G401.6 (cell line): ENCODE data around the gene LCN12.
"Not testable (repeated sequence)": the region's sequence is repeated elsewhere in the genome, so short reads cannot be mapped to it uniquely, and the experiment has no call there.

ENCODE experiments used
- FAIRE-seq: peaks from 2 replicates; lab custom pipeline; 2012; peaks lifted over from hg19 to GRCh38; lab: Jason Lieb, UNC

The LCN12 gene

GRCh38 chr9:136991993-136992818 is 40.1 kb downstream of the LCN12 start, which contains the start of gene PAXX:
TSS of gene PAXX (plus strand) at chr9:136992422. CDS start at chr9:136992444, 22 bp downstream.
- FAIRE-seq, result no peak

GRCh38 chr9:136992819-136993369 is 40.8 kb downstream of the LCN12 start:
- FAIRE-seq, result no peak

GRCh38 chr9:136994180-136994887 is 42.3 kb downstream of the LCN12 start:
- FAIRE-seq, result no peak

GRCh38 chr9:136994888-136995230 is 42.8 kb downstream of the LCN12 start:
- no peak for FAIRE-seq

GRCh38 chr9:136995362-136995761 is 43.3 kb downstream of the LCN12 start:
- FAIRE-seq, result no peak

- no peak for FAIRE-seq
Measured at GRCh38 chr9:136995772-136996311, 43.8 kb downstream of the LCN12 start.

- no peak for FAIRE-seq
Measured at GRCh38 chr9:136996361-136997292, 44.6 kb downstream of the LCN12 start, which contains the start of gene CLIC3. TSS of gene CLIC3 (minus strand) at chr9:136996568. CDS start at chr9:136996543, 25 bp downstream.

GRCh38 chr9:136997371-136997770 is 45.3 kb downstream of the LCN12 start:
- FAIRE-seq, result no peak

GRCh38 chr9:136997830-136998234 is 45.8 kb downstream of the LCN12 start:
- no peak for FAIRE-seq

- FAIRE-seq, result no peak
Measured at GRCh38 chr9:137000177-137000930, 48.3 kb downstream of the LCN12 start.

- FAIRE-seq, result no peak
Measured at GRCh38 chr9:137001857-137002645, 50.0 kb downstream of the LCN12 start.

GRCh38 chr9:137002646-137003041 is 50.6 kb downstream of the LCN12 start:
- FAIRE-seq, result no peak

- not testable (repeated sequence) for FAIRE-seq
Measured at GRCh38 chr9:137004285-137004684, 52.2 kb downstream of the LCN12 start.
